GM12875 (cell line): ENCODE data around the gene TSGA10.
"Not testable (repeated sequence)": the region's sequence is repeated elsewhere in the genome, so short reads cannot be mapped to it uniquely, and the experiment has no call there.

Experiments
- H3K4me3 ChIP-seq: one replicate; pipeline ENCODE4 v1.5.1; 2011; ENCODE audit warnings: low read depth, low read length, control low read depth
- CTCF ChIP-seq: IDR thresholded peaks from 2 replicates; pipeline ENCODE4 v1.5.1; 2011; ENCODE audit warnings: low read depth, mild to moderate bottlenecking, control low read depth, inconsistent platforms, low read length, moderate library complexity, borderline replicate concordance; ENCODE audit not compliant: insufficient read depth

Gene TSGA10

GRCh38 chr2:99072551-99072950, 82.2 kb downstream of the TSGA10 start:
- no peak overlapping the region for H3K4me3 ChIP-seq
- TF ChIP-seq CTCF: no peak

GRCh38 chr2:99067871-99068625, 86.7 kb downstream of the TSGA10 start:
- TF ChIP-seq CTCF: no peak
- H3K4me3 ChIP-seq: no peak overlapping the region

GRCh38 chr2:99066075-99066958, 88.4 kb downstream of the TSGA10 start:
- no peak overlapping the region for H3K4me3 ChIP-seq
- TF ChIP-seq CTCF: peak; percentile 59; the same call in 1 of the 2 replicates

GRCh38 chr2:99049187-99049586, 105.6 kb downstream of the TSGA10 start:
- H3K4me3 ChIP-seq: not testable (repeated sequence)

- not testable (repeated sequence) for H3K4me3 ChIP-seq
These were observed 113.9 kb downstream of the TSGA10 start for GRCh38 chr2:99040736-99041300.

- no peak overlapping the region for H3K4me3 ChIP-seq
- no peak for TF ChIP-seq CTCF
These were observed 118.8 kb downstream of the TSGA10 start for GRCh38 chr2:99035920-99036319.

GRCh38 chr2:99032786-99033185, 122.0 kb downstream of the TSGA10 start:
- no peak overlapping the region for H3K4me3 ChIP-seq
- no peak for TF ChIP-seq CTCF

- no peak for TF ChIP-seq CTCF
These were observed 122.7 kb downstream of the TSGA10 start for GRCh38 chr2:99032001-99032400.

More at GRCh38 chr2:99032001-99032400, 122.7 kb downstream of the TSGA10 start:
- no peak overlapping the region for H3K4me3 ChIP-seq
